ENCODE data around the gene FBXL17. TPM values are rescaled to one million over a fixed set of nuclear protein-coding genes. Genes with fewer than 3 reads are reported as not detected.

The FBXL17 gene
- total and polyA plus RNA-seq, 4 donors, result 2.1 to 14.1 (median 6.3) TPM

- 86% methylated on average over 1 of the region's 1 CpG for WGBS
- no peaks in the 10 kb centered on the region for H3K36me3 ChIP-seq (ENCODE audit: control insufficient read depth in 4 of 4, insufficient read depth in 3 of 4, low read depth in 1 of 4, low read length in 3 of 4)
- H3K9me3 ChIP-seq (ENCODE audit: control insufficient read depth in 4 of 4, low read length in 3 of 4), result no peaks in the 10 kb centered on the region
- H3K27me3 ChIP-seq (ENCODE audit: control insufficient read depth in 4 of 4, insufficient read depth in 4 of 4, low read length in 3 of 4), result no peaks in the 10 kb centered on the region
- H3K27ac ChIP-seq (ENCODE audit: low read depth in 1 of 2, low read length in 2 of 2), result no peak overlapping the region
- H3K4me3 ChIP-seq (ENCODE audit: low read depth in 1 of 3, low read length in 3 of 3), result no peak overlapping the region
- H3K9ac ChIP-seq (ENCODE audit: low read depth in 1 of 2, low read length in 2 of 2), result no peak overlapping the region
- H3K4me1 ChIP-seq (ENCODE audit: control insufficient read depth in 4 of 4, insufficient read depth in 4 of 4, low read length in 3 of 4), result no peaks in the 10 kb centered on the region
- no peak for TF ChIP-seq FOXA1 (IDR thresholded peaks at IDR 0.05)
- no peak for TF ChIP-seq JUND (IDR thresholded peaks at IDR 0.05)
- no peak for TF ChIP-seq HNF4G (IDR thresholded peaks at IDR 0.05)
- no peak for TF ChIP-seq HNF4A (conservative IDR thresholded peaks at IDR 0.05)
- no peak for TF ChIP-seq YY1 (IDR thresholded peaks at IDR 0.05)
- TF ChIP-seq EGR1 (IDR thresholded peaks at IDR 0.05; ENCODE audit: low read depth in 2 of 2), result no peak
- TF ChIP-seq SP1 (IDR thresholded peaks at IDR 0.05), result no peak
- TF ChIP-seq FOXA2 (IDR thresholded peaks at IDR 0.05), result no peak
- no peak for TF ChIP-seq NR2F2 (IDR thresholded peaks at IDR 0.05)
- no peak for TF ChIP-seq MAX (IDR thresholded peaks at IDR 0.05)
- TF ChIP-seq ATF3 (IDR thresholded peaks at IDR 0.05), result no peak
- no peak for TF ChIP-seq TAF1 (conservative IDR thresholded peaks at IDR 0.05)
- TF ChIP-seq, protein P1, sequence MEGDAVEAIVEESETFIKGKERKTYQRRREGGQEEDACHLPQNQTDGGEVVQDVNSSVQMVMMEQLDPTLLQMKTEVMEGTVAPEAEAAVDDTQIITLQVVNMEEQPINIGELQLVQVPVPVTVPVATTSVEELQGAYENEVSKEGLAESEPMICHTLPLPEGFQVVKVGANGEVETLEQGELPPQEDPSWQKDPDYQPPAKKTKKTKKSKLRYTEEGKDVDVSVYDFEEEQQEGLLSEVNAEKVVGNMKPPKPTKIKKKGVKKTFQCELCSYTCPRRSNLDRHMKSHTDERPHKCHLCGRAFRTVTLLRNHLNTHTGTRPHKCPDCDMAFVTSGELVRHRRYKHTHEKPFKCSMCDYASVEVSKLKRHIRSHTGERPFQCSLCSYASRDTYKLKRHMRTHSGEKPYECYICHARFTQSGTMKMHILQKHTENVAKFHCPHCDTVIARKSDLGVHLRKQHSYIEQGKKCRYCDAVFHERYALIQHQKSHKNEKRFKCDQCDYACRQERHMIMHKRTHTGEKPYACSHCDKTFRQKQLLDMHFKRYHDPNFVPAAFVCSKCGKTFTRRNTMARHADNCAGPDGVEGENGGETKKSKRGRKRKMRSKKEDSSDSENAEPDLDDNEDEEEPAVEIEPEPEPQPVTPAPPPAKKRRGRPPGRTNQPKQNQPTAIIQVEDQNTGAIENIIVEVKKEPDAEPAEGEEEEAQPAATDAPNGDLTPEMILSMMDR (IDR thresholded peaks at IDR 0.05; ENCODE audit: low read depth, low read length, missing input control), result no peak
- TF ChIP-seq, protein P2, sequence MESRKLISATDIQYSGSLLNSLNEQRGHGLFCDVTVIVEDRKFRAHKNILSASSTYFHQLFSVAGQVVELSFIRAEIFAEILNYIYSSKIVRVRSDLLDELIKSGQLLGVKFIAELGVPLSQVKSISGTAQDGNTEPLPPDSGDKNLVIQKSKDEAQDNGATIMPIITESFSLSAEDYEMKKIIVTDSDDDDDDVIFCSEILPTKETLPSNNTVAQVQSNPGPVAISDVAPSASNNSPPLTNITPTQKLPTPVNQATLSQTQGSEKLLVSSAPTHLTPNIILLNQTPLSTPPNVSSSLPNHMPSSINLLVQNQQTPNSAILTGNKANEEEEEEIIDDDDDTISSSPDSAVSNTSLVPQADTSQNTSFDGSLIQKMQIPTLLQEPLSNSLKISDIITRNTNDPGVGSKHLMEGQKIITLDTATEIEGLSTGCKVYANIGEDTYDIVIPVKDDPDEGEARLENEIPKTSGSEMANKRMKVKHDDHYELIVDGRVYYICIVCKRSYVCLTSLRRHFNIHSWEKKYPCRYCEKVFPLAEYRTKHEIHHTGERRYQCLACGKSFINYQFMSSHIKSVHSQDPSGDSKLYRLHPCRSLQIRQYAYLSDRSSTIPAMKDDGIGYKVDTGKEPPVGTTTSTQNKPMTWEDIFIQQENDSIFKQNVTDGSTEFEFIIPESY (IDR thresholded peaks at IDR 0.05), result no peak
- TF ChIP-seq, protein P3, sequence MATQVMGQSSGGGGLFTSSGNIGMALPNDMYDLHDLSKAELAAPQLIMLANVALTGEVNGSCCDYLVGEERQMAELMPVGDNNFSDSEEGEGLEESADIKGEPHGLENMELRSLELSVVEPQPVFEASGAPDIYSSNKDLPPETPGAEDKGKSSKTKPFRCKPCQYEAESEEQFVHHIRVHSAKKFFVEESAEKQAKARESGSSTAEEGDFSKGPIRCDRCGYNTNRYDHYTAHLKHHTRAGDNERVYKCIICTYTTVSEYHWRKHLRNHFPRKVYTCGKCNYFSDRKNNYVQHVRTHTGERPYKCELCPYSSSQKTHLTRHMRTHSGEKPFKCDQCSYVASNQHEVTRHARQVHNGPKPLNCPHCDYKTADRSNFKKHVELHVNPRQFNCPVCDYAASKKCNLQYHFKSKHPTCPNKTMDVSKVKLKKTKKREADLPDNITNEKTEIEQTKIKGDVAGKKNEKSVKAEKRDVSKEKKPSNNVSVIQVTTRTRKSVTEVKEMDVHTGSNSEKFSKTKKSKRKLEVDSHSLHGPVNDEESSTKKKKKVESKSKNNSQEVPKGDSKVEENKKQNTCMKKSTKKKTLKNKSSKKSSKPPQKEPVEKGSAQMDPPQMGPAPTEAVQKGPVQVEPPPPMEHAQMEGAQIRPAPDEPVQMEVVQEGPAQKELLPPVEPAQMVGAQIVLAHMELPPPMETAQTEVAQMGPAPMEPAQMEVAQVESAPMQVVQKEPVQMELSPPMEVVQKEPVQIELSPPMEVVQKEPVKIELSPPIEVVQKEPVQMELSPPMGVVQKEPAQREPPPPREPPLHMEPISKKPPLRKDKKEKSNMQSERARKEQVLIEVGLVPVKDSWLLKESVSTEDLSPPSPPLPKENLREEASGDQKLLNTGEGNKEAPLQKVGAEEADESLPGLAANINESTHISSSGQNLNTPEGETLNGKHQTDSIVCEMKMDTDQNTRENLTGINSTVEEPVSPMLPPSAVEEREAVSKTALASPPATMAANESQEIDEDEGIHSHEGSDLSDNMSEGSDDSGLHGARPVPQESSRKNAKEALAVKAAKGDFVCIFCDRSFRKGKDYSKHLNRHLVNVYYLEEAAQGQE (IDR thresholded peaks at IDR 0.05), result no peak
- TF ChIP-seq RXRA (IDR thresholded peaks at IDR 0.05), result no peak
- no peak for DNase-seq (ENCODE audit: low spot score)
Observed at GRCh38 chr5:108024986-108025385, 356.9 kb downstream of the FBXL17 start.

GRCh38 chr5:108016101-108016500 lies 365.8 kb downstream of the FBXL17 start:
- Histone ChIP-seq H3K9ac (ENCODE audit: low read depth in 1 of 2, low read length in 2 of 2) (no peak overlapping the region), H3K27me3 (ENCODE audit: control insufficient read depth in 4 of 4, insufficient read depth in 4 of 4, low read length in 3 of 4) (no peaks in the 10 kb centered on the region), H3K36me3 (ENCODE audit: control insufficient read depth in 4 of 4, insufficient read depth in 3 of 4, low read depth in 1 of 4, low read length in 3 of 4) (no peaks in the 10 kb centered on the region), H3K4me3 (ENCODE audit: low read depth in 1 of 3, low read length in 3 of 3) (no peak overlapping the region), H3K27ac (ENCODE audit: low read depth in 1 of 2, low read length in 2 of 2) (no peak overlapping the region), H3K9me3 (ENCODE audit: control insufficient read depth in 4 of 4, low read length in 3 of 4) (no peaks in the 10 kb centered on the region), H3K4me1 (ENCODE audit: control insufficient read depth in 4 of 4, insufficient read depth in 4 of 4, low read length in 3 of 4) (no peaks in the 10 kb centered on the region)
- no peak for DNase-seq (ENCODE audit: low spot score)
- 94% methylated on average over 2 of the region's 2 CpGs for WGBS
- TF ChIP-seq, protein P2 (IDR thresholded peaks at IDR 0.05), result no peak
- TF ChIP-seq ATF3 (IDR thresholded peaks at IDR 0.05) (no peak), NR2F2 (IDR thresholded peaks at IDR 0.05) (no peak), SP1 (IDR thresholded peaks at IDR 0.05) (no peak), RXRA (IDR thresholded peaks at IDR 0.05) (no peak), HNF4G (IDR thresholded peaks at IDR 0.05) (no peak), RAD21 (IDR thresholded peaks at IDR 0.05) (no peak), FOXA1 (IDR thresholded peaks at IDR 0.05) (no peak), EGR1 (IDR thresholded peaks at IDR 0.05; ENCODE audit: low read depth in 2 of 2) (no peak), FOXA2 (IDR thresholded peaks at IDR 0.05) (no peak), JUND (IDR thresholded peaks at IDR 0.05) (no peak), YY1 (IDR thresholded peaks at IDR 0.05) (no peak), GABPA (IDR thresholded peaks at IDR 0.05 in 1 of 2, conservative IDR thresholded peaks at IDR 0.05 in 1 of 2) (no peak)
- TF ChIP-seq, protein P3 (IDR thresholded peaks at IDR 0.05), result no peak

All from liver (tissue), 9 donors.